Lung (tissue), 12 donors: ENCODE data around the gene SPNS2. TPM values are rescaled to one million over a fixed set of nuclear protein-coding genes. Genes with fewer than 3 reads are reported as not detected.

ENCODE experiments used
- ATAC-seq: fragments of 200-7000 bp; cut with Tn5 transposase; one replicate; pipeline ENCODE4 v1.9.1; 2020; ENCODE audit warnings: moderate number of reproducible peaks; ENCODE audit not compliant: insufficient read depth, low FRiP score
- DNase-seq, 3 donors: peaks; one replicate each; pipeline ENCODE4 v3.0.0-alpha.2; 2013 to 2017
- H3K27ac ChIP-seq, 2 donors: one replicate each; pipeline ENCODE4 v1.5.1; 2013; ENCODE audit warnings: mild to moderate bottlenecking in 2 of 2, moderate library complexity in 2 of 2, control low read depth in 1 of 2, inconsistent platforms in 1 of 2, low read depth in 1 of 2, low read length in 1 of 2
- H3K27me3 ChIP-seq, 3 donors: one replicate each; pipeline ENCODE4 v1.5.1; 2013; ENCODE audit warnings: low read length in 2 of 3; ENCODE audit not compliant: control insufficient read depth in 3 of 3, insufficient read depth in 3 of 3
- H3K36me3 ChIP-seq, 4 donors: one replicate each; pipeline ENCODE4 v1.5.1; 2013; ENCODE audit warnings: low read length in 4 of 4, mild to moderate bottlenecking in 1 of 4, moderate library complexity in 1 of 4; ENCODE audit not compliant: control insufficient read depth in 4 of 4, insufficient read depth in 4 of 4
- H3K4me1 ChIP-seq, 5 donors: one replicate each; pipeline ENCODE4 v1.5.1; 2013; ENCODE audit warnings: low read length in 5 of 5, mild to moderate bottlenecking in 2 of 5, moderate library complexity in 1 of 5; ENCODE audit not compliant: control insufficient read depth in 5 of 5, insufficient read depth in 5 of 5
- H3K4me3 ChIP-seq: one replicate; pipeline ENCODE4 v1.5.1; 2013; ENCODE audit warnings: mild to moderate bottlenecking, control low read depth, moderate library complexity
- H3K9ac ChIP-seq, 2 donors: one replicate each; pipeline ENCODE4 v1.5.1; 2013; ENCODE audit warnings: low read length in 2 of 2, control low read depth in 1 of 2; ENCODE audit not compliant: insufficient read depth in 1 of 2
- H3K9me3 ChIP-seq, 4 donors: one replicate each; pipeline ENCODE4 v1.5.1; 2013; ENCODE audit warnings: low read length in 3 of 4, mild to moderate bottlenecking in 1 of 4, moderate library complexity in 1 of 4; ENCODE audit not compliant: control insufficient read depth in 4 of 4, insufficient read depth in 3 of 4
- CTCF ChIP-seq: IDR thresholded peaks from 2 replicates; pipeline ENCODE4 v1.5.1; 2012; ENCODE audit warnings: mild to moderate bottlenecking; ENCODE audit errors: control extremely low read depth, extremely low read depth
- WGBS, 2 donors: extraction: QIAGEN DNeasy Blood & Tissue Kit; methylation state at CpG; one replicate each; pipeline ENCODE4 v1.1.7; 2013; 5-methylcytosine and 5-hydroxymethylcytosine counted together
- polyA plus RNA-seq, 2 donors: library from polyadenylated mRNA; stranded (reverse); fragments of 200-250 nt; gene quantifications; one replicate each; pipeline ENCODE4 v1.2.1, GENCODE V29; 2013
- total RNA-seq, 2 donors: library from RNA; depleted of rRNA in 1 of 2; stranded (reverse); fragments of >200 nt in 1 of 2; gene quantifications; one replicate each; pipeline ENCODE4 v1.2.1, GENCODE V29; 2014 to 2021
- donor health status: control.
- donor health status: control.
- donor health status: Bipolar disorder and iron deficiency.
- donor health status: healthy.
- donor health status: DM: yes; HTN: yes; CAD: no.

The SPNS2 gene
- total and polyA plus RNA-seq, 4 donors, result 26.8 to 60.1 (median 42.5) TPM

DNA sequence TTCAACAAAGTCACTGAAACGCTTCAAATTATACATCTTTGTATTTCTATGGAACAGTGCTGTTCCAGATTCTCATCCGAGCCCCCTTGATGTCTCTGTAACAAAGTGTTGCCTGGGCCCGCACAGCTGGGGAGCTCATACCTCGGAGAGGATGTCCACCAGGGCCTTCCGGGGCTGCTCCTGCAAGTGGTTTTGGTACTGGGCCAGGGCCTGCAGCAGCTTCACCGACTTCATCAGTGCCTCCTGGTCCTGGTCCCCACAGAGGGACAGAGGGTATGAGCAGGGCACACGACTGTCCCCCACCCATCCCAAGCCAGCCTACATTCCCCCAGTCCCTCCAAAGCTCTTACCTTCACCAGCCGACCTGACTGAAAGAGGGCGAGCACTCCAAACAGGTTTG is 55.0 kb downstream of the SPNS2 start:
- no peaks in the 10 kb centered on the region for H3K9me3 ChIP-seq
- DNase-seq (no peak), ATAC-seq (no peak)
- TF ChIP-seq CTCF, result no peak
- peaks cover 3 to 45% (median 17%) of the 10 kb centered on the region in 4 donors for H3K36me3 ChIP-seq
- H3K27ac ChIP-seq, result no peak overlapping the region
- 82 to 90% methylated on average over 9 of the region's 9 CpGs for WGBS, 2 donors
- H3K4me1 ChIP-seq, result peaks cover 0 to 19% (median 6%) of the 10 kb centered on the region in 5 donors
- H3K4me3 ChIP-seq, result no peak overlapping the region
- no peaks in the 10 kb centered on the region for H3K27me3 ChIP-seq
- H3K9ac ChIP-seq, result no peak overlapping the region

GRCh38 chr17:4554441-4554996 is 55.8 kb downstream of the SPNS2 start:
- peak overlapping the region; percentile 89 for H3K4me3 ChIP-seq
- ATAC-seq (no peak), DNase-seq (no peak)
- no peaks in the 10 kb centered on the region for H3K27me3 ChIP-seq
- no peaks in the 10 kb centered on the region for H3K9me3 ChIP-seq
- peaks cover 0 to 19% (median 6%) of the 10 kb centered on the region in 5 donors for H3K4me1 ChIP-seq
- 16 to 17% methylated on average over 18 of the region's 18 CpGs for WGBS, 2 donors
- no peak overlapping the region for H3K27ac ChIP-seq
- no peak for TF ChIP-seq CTCF
- H3K9ac ChIP-seq, result peak overlapping the region in 1 of 2 donors; percentile 19
- peaks cover 3 to 38% (median 16%) of the 10 kb centered on the region in 4 donors for H3K36me3 ChIP-seq

DNA sequence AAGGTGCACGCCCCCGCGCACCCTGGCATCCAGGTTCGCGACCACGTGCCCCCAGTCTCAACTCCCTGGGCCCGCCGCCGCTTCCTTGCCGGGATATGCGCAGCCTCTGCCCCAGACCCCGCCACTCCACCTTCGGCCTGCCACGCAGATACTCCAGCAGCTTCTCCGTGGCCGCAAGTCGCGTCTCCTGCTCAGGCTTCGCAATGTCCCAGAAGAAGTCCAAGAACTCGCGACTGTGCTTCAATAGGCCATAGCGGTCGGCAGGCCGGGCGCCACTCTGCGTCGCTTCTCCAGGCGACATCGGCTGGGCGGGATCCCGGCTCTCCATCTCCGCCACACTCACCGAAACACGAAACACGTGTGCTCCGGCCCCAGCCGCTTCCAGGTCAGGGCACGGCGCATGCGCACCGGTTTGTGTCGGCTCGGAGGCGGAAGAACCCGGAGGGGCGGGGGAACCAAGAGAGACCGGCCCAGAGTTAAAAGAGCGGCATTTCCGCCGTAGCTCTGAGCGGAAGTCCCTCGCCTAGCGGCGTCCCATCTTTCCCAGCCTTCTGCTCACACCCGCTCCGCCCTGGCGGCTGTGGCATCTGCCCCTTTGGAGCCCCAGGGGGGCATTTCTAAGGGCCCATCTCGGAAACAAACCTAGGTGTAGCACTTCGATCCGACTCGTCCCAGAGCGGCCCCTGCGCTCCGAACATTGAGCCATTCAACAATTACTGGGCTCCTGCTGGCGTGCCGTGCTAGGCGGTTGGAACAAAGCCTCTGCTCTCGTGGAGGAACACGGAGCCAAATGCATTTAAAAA is 56.5 kb downstream of the SPNS2 start, which contains the start of gene MYBBP1A:
TSS of gene MYBBP1A (minus strand) at position 388 of the 803 bp plus-strand sequence. CDS start at position 328, 60 bp downstream.
- H3K27me3 ChIP-seq, result no peaks in the 10 kb centered on the region
- ATAC-seq (peak; percentile 94), DNase-seq (peak; percentile 96 to 99 (median 97))
- peak within 1 kb of the TSS; percentile 79 to 84 for H3K27ac ChIP-seq
- H3K9me3 ChIP-seq, result no peaks in the 10 kb centered on the region
- peak; percentile 1 for TF ChIP-seq CTCF
- H3K9ac ChIP-seq, result peak within 1 kb of the TSS; percentile 19 to 86
- H3K4me3 ChIP-seq, result peak within 1 kb of the TSS; percentile 89
- 0 to 1% methylated on average over 69 of the region's 69 CpGs for WGBS, 2 donors
- H3K4me1 ChIP-seq, result peaks cover 0 to 19% (median 6%) of the 10 kb centered on the region in 5 donors
- peaks cover 3 to 32% (median 11%) of the 10 kb centered on the region in 4 donors for H3K36me3 ChIP-seq
